Inflammatory macrophage treated with lipopolysaccharide for 4 hours (primary cell): Measurements from ENCODE around the gene ARHGEF26.

Experiments
- DNase-seq: peaks from one replicate; pipeline ENCODE4 v3.0.0-alpha.2; 2020

The ARHGEF26 gene

DNA sequence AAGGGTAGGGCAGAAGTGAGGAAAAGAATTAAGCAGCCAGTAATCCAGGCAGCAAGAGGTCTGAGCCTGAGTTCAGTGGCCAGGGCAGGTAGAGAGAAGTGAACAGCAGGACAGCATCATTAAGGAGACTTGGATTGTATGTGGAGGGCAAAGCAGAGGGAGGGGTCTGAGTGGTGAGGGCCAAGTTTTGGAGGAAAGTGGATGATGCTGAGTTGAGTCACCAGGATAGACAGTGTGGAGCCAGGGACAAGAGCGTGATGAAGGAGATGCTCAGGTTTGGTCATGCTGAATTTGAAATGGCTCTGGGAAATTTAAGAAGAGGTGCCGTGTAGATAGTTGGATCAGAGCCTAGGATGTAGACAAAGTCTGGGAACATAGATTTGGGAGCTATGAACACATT, 93.1 kb downstream of the ARHGEF26 start:
- DNase-seq: no peak

DNA sequence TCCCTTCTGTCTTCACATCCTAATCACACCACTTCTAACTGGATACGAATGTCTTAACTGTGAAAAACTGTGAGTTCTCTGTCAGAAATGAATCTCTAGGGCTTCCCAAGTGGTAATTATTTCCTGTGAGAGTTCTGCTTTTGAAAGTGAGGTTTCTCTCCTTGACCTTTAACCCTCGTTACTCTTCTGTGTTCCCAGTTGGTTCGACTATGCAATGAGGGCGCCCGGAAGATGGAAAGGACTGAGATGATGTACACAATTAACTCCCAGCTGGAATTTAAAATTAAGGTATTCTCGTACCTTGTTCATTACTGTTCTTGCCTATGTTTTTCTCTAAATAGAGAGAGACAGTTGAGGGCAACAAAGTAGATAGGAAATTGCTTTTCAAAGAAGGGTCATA, 96.5 kb downstream of the ARHGEF26 start:
- no peak for DNase-seq

DNA sequence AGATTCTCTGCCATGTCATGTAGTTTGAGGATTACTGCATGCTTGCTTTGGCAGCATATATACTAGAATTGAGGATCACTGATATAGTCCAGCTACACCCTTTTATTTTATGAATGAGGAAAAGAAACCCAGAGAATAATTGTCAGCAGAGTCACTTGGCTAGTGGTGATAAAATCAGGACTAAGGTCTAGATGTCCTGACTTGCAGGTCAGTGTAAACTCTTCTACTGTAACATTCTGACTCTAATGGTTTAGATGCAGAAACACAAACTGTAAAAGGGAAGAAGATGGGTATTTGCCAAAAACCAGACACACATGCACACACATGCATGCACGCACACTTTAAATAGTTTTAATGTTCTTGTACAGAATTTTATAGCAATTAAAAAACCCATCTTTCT, 97.5 kb downstream of the ARHGEF26 start:
- DNase-seq: no peak

DNA sequence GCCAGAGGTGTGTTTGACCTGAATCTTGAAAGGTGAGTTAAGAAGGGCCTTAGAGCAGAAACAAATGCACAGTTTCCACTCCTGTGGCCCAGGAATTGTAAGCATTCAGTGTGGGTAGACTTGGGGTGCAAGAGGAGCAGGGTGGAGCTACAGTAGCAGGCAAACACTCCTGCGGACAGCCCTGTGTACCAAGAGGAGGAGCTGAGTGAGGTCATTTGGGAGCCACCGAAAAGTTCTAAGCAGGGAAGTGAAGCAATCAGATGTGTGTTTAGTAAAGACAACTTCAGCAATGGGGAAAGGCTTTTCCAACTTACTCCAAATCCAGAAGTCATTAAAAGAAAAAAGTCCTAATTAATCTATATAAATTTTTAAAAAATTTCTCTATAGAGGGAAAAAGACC, 99.3 kb downstream of the ARHGEF26 start:
- no peak for DNase-seq

DNA sequence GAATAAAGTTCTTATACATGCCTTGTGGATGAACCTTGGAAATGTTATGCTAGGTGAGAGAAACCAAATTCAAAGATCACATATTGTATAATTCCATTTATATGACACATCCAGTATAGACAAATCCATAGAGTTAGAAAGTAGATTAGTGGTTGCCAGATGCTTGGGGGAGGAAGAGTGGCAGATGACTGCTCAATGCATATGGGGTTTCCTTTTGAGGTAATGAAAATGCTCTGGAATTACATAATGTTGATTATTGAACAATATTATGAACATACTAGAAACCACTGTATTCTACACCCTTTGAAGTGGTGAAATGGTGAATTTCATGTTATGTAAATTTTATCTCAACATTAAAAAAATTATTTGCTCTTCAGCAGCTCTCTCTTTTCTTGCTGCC, 102.3 kb downstream of the ARHGEF26 start:
- peak; percentile 27 for DNase-seq

DNA sequence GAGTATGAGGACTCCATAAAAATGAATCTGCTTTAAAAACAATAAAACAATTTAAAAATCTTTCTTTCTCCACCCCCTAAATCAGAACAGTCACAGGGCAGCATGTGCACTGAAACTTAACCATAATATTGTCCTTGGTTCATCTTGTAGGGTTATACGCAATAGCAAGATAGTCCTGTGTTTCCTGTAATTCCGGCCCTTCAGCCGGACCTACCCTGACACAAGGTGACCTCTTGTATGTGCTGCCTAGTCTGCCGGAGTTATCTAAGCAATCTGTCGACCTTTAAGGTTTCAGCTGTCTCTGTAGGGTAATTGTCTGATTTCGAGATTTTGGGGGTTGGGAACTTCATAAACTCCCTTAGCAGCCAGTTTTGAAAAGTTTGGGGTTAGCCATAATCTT, 103.2 kb downstream of the ARHGEF26 start:
- DNase-seq: no peak

DNA sequence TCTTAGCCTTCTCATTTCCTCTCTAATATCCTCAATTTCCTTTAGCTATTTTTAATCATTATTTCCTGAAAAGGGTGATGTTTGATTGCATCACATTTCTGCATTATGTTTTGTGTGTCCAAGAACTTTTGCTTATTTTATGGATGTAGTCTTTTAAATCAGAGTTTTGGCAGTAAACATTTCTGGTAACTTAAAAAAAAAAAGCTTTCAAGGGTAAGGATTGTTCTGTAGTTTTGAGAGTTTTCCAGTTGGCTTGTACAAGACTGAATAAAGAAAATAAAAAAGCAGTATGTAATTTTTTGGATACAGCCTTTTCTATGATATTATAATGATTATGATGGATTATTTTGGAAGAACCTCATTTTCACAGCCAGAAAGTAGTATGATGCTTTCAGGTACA, 103.7 kb downstream of the ARHGEF26 start:
- DNase-seq: no peak

DNA sequence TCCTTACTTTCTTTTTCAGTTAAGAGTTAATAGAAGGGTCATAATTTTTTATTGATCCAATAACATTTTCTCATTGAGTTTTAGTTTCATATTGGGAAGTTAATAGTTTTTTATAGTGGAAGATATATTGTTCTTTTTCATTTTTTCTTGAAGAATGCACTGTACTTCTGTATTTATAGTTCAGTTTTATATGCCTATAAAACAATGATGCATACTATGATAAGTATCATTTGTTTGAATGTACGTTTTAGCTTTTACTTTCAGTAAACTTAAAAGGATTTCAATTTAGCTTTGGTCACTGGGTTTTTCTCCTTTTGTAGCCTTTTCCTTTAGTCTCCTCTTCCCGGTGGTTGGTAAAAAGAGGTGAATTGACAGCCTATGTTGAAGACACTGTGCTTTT, 104.3 kb downstream of the ARHGEF26 start:
- no peak for DNase-seq

DNA sequence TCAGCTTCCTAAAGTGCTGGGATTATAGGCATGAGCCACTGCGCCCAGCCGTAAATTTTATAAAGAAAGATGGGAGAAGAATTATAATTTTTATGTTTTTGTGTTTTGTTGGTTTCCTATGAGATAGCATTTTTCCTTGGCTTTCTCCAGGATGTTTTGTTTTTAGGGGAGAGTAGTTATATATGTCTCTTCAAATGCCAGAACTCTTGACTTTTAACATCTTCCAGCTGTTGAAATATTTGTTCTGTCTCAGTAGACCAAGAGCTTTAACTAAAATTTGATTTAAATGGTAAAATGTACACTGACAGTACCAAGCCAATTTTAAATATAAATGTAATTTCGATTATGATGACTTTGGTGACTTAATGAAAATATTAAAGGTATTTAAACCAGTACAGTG, 106.3 kb downstream of the ARHGEF26 start:
- no peak for DNase-seq

DNA sequence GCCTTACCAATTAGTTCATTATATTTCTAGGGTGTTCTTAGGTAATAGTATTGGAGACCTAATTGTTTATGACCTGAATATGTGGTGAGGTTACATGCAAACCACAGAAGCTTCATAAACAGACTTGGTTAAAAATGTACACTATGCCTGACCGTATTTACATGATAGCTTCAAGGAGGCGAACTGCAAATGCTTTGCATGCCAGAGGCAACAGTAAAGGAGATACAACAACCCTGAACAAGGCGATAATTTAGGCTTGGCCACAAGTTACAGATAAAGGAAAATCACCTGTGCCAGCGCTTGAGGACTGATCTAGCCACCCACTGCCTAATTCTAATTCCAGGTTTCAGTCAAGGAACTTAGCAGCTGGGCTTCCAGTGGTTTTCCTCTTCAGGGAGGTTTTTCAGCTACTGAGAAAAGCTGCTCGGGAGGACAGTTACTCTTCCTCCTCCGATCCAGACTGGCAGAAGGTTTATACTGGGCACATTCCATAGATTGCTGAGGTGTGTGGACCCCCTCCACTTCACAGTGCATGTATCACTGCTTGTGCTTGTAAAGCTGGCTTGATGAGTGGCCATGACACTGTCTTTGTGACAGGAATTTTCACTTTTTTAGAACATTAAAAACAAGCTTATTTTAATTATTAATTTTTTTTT, 107.5 kb downstream of the ARHGEF26 start:
- no peak for DNase-seq

DNA sequence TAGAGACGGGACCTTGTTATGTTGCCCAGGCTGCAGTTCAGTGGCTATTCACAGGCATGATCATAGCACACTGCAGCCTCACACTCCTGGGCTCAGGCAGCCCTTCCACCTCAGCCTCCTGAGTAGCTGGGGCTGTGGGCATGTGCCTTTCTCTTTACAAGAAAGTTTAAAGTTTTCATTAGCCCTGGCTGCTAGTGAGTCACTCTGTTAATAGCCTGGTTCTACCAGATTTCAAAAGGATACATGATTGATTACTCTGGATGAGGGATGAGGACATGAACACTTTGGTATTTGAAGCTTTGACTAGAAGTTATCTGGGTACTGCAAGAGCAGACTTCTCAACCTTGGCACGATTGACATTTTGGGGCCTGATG, 108.0 kb downstream of the ARHGEF26 start:
- no peak for DNase-seq

DNA sequence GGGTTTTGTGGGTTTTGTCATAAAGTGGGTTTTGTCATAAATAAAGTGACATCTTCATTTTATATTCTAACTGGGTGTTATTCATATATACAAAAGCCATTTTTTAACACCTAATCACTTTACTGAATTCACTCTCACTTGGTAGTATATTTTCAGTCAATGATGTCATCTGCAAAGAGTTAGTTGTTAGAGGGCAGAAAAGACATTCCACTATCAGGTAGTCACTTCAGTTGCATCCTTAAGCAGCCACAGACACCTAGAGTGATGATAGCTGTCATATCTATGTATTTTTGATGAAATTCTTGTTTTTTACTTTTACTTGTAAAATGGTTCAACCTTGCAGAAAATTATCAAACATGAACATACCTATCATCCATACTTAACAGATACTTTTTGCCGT, 114.1 kb downstream of the ARHGEF26 start:
- no peak for DNase-seq

DNA sequence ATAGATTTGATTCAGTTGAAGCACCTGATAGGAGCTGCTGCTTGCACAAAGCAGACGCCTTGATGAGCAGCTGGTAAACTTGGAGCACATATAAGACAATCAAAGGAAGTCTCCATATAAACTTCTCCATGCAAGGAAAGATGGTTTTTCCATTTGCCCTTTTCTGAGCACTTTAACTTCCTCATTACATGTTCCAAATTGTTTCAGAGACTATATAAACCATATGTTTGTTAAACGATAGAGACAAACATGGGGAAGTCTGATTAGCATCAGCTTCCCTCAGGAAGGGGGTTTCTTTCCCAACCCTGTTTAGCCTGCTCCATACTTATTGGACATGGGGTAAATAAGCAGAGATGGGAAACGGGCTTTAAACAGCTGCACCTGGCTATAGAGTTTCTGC, 115.1 kb downstream of the ARHGEF26 start:
- DNase-seq: no peak

DNA sequence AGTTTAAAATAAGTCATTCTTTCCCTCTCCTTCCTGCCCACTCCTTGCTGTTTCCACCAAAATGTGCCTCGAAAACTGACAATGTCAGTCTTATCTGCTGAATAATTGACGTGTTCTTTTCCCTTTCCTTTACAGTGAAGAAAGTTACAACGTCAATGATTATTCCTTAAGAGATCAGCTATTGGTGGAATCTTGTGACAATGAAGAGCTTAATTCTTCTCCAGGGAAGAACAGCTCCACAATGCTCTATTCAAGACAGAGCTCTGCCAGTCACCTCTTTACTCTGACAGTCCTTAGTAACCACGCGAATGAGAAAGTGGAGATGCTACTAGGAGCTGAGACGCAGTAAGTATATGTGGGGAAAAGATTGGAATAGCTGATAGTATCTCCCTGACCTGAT, 119.0 kb downstream of the ARHGEF26 start:
- no peak for DNase-seq

DNA sequence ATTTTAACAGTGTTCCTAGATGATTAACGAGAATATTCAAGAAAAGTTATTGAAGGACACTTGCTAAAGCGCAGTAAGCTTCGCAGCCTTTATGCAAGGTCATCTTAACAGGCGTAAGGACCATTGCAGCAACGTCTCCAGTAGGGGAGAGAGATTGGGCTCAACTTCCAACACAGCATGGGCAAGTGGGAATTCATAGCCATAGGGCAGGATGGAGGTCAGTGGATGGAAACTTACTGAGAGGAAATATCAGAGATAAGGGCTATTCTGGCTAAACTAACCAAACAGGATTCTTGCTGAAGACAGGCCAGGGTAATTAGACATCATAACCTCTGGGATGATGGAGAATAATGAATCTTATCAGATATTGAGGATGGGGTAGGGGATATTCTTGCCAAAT, 120.3 kb downstream of the ARHGEF26 start:
- no peak for DNase-seq

DNA sequence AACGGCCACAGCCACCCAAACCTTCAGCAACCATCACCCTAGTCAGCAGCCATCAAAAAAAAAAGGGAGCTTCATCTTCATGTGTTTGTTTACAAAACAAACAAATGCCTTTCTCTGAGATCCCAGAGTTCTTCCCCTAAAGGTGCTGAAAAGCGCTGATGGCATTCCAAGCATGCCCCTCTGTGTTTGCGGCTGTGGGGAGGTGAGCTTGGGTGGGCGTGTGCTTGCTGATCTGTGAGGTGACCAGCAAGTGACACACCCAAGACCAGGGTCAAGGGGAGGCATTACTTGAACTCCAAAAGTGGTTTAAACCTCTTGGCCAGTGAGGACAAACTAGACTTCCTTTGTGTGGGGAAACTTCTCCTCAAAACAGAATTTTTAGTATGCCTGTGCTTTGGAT, 121.6 kb downstream of the ARHGEF26 start:
- no peak for DNase-seq

DNA sequence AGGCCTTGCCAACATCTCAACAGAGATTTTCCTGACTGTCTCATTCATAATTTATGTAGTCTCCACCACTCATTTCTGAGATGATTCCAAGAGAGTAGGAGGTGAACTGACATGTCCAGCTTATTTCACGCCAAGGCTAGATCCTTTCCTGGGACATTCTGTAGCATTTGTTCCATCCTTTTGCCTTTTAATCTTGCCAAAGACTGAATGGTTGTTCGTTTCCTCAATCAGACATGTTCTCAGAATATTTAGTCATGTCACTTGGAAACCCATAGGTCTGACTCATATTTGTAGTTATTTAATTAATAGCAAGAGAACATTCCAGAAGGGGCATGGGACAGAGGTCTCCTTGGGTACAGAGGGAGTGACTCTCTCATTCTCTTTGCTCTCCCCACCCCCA, 122.2 kb downstream of the ARHGEF26 start:
- no peak for DNase-seq

DNA sequence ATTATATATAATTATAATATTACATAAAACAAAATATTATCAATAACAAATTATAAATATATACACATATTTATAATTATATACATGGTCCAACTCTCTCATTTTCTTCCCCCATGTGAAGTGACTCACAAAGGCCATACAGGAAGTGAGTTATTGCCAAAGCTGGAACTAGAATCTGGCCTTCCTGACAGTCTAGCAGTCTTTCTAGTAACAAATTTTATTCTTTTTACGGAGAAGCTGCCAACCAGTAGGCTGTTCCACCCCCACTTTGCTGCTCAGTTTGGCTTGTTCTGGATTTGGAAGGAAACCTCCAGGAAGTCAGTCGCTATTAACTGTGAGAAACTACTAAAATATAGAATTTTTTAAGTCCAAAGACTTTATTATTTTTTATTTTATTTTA, 123.5 kb downstream of the ARHGEF26 start:
- DNase-seq: peak; percentile 38

DNA sequence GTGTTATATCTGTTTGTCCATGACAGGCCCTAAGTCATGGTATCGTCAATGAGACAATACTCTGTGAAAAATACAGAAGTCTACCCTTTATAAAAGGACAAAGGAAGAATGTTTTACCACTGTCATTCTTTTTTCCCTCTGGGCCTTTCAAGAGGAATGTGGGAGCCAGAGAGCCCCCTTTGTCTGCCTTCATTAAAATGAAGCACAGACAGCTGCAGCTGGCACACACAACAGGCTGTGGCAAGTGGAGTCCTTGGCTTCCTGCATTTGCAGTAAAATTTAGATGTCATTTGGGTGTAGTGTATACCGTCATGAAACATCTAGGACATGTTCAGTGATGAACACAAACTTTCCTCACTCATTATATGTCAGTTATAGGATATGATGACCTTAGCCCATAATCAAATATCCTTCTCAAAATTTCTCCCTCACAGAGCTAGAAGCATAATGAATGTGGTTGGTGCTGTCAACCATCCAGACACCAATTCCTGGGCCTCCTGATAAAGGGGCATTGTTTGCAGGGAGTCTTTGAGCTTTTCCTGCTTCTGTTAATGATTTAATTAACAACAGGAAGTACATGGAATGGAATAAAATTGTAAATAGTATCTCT, 126.7 kb downstream of the ARHGEF26 start:
- no peak for DNase-seq

DNA sequence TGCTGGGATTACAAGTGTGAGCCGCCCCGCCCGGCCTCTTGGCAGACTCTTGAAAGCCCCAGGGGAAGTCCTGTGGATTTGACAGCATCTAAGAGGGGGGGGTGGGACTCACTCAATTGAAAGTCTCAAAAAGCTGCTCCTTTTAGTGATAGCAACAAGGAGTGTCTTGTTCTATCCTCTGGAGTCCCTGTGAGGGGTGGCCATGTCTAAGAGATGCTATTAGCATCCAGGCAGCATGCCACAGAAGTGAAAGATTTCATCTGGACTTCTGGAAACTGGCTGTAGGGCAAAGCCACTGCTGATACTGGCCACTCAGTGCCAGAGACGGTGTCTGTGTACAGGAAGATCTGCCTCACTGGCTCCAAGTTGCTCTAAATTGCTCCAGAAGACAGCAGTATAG, 129.1 kb downstream of the ARHGEF26 start:
- no peak for DNase-seq

DNA sequence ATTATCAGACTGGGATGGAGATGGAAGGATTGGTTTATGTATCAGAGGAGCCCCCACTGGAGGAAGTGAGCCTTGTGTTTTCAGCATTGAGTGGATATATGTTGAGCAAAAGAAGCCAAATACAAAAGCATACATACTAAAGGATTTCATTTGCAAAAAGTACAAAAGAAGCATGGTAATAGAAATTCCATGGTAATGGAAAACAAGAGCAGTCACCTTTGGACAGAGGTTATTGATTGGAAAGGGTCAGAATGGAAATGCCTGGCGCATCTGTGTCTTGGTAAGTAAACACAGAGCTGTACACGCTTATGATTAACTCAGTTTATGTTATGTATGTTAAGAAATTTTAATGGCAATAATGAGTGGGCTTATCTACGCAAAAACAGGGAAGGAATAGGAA, 130.4 kb downstream of the ARHGEF26 start:
- no peak for DNase-seq

DNA sequence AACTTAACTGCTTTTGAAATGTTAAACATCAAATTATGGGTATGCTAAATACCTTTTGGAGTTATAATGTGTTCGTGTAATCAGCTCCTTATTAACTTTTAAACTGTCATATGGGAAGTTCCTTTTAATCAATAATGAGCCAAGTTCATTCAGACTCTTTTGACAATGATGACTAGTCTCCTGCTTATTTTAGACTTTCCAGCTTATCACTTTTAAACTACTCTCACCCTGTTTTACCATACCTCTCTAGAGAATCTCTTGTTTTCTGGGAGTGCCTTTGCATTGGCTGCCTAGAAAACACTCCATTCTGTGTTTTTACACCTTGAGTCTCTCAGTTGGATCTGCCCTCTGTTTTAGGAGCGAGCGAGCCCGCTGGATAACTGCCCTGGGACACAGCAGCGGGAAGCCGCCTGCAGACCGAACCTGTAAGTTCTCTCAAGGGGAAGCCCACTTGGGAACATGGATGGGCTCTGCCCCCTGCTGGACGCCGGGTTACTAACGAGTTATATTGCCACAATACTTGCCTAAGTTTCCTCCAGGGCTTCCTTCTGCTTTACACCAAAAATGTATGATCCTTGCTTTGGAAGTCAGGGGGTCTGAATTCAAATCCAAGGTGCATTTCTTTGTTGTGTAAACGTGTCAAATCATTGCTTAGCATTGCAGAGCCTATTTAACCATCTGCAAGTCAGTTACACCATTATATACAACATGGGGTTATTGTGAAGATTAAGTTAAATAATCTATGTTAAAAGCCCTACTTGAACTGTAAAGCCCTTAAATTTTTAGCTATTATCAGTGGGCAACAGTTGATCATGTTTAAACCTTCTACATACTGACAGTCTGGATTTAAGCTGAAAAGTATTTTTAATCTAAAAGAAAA, 131.8 kb downstream of the ARHGEF26 start:
- peak; percentile 81 for DNase-seq

DNA sequence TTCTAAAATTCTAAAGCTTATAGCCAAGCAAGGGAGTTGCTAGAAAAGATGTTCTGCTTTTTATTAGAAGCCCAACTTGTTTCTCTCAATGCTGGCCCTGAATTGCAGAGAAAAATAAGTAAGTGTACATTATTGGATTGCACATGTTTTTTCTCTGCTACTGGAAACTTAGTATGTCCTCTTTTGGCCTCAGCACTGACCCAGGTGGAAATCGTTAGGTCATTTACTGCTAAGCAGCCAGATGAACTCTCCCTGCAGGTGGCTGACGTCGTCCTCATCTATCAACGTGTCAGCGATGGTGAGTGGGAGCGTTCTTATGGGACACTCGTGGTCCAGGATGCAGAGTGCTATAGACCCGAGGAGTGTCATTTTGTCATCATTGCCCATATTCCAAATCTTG, 133.3 kb downstream of the ARHGEF26 start:
- DNase-seq: no peak

DNA sequence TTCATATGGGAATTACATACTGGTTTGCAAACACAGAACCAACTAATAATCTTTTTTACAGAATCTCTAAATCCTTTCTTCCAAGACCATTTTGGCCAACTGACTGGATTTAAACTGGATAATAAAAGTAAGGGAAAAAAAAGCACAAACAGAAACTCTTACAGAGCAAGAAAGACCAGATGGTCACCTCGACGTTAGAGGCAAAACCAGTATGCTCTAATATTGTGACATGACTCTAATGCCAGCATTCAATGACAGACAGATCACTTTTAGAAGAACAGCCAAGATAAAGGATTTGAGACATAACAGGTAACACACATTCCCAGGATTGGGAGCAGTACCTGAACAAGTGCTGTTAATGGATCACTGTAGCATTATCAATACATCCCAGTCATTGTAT, 152.2 kb downstream of the ARHGEF26 start:
- DNase-seq: no peak
